ENCODE results near the gene CCDC71. TPM values are rescaled to one million over a fixed set of nuclear protein-coding genes. Genes with fewer than 3 reads are reported as not detected.

The CCDC71 gene
- total and polyA plus RNA-seq, 2 of the 13 experiments (the other 11 are each of a cell fraction or from before 2014, with no cell fraction given): 9.7 to 14.3 TPM

GRCh38 chr3:49132437-49133225, 33.5 kb downstream of the CCDC71 start, which contains the start of gene LAMB2 (continued):
- TF ChIP-seq, protein P1, sequence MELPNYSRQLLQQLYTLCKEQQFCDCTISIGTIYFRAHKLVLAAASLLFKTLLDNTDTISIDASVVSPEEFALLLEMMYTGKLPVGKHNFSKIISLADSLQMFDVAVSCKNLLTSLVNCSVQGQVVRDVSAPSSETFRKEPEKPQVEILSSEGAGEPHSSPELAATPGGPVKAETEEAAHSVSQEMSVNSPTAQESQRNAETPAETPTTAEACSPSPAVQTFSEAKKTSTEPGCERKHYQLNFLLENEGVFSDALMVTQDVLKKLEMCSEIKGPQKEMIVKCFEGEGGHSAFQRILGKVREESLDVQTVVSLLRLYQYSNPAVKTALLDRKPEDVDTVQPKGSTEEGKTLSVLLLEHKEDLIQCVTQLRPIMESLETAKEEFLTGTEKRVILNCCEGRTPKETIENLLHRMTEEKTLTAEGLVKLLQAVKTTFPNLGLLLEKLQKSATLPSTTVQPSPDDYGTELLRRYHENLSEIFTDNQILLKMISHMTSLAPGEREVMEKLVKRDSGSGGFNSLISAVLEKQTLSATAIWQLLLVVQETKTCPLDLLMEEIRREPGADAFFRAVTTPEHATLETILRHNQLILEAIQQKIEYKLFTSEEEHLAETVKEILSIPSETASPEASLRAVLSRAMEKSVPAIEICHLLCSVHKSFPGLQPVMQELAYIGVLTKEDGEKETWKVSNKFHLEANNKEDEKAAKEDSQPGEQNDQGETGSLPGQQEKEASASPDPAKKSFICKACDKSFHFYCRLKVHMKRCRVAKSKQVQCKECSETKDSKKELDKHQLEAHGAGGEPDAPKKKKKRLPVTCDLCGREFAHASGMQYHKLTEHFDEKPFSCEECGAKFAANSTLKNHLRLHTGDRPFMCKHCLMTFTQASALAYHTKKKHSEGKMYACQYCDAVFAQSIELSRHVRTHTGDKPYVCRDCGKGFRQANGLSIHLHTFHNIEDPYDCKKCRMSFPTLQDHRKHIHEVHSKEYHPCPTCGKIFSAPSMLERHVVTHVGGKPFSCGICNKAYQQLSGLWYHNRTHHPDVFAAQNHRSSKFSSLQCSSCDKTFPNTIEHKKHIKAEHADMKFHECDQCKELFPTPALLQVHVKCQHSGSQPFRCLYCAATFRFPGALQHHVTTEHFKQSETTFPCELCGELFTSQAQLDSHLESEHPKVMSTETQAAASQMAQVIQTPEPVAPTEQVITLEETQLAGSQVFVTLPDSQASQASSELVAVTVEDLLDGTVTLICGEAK (IDR thresholded peaks at IDR 0.05): no peak
- TF ChIP-seq, protein P1 (CRISPR knock-in tag; IDR thresholded peaks at IDR 0.05): no peak
- TF ChIP-seq ZFP1 (CRISPR knock-in tag; IDR thresholded peaks at IDR 0.05) (no peak), HOXA5 (CRISPR knock-in tag; IDR thresholded peaks at IDR 0.05) (peak; percentile 76), TBX2 (CRISPR knock-in tag; IDR thresholded peaks at IDR 0.05; ENCODE audit: borderline replicate concordance) (no peak), ZNF766 (CRISPR knock-in tag; IDR thresholded peaks at IDR 0.05; ENCODE audit: borderline replicate concordance) (peak; percentile 53; the same call in 1 of the 2 replicates), SP5 (CRISPR knock-in tag; IDR thresholded peaks at IDR 0.05; ENCODE audit: borderline replicate concordance, low read depth) (0 out of 2 replicates have a peak, but pooled peaks have one; percentile 20), SMARCC2 (IDR thresholded peaks at IDR 0.05) (no peak), SNRNP70 (IDR thresholded peaks at IDR 0.05; ENCODE audit: low read depth, low read length) (no peak), PHF8 (CRISPR knock-in tag; IDR thresholded peaks at IDR 0.05) (peak; percentile 87), HNF4G (IDR thresholded peaks at IDR 0.05; ENCODE audit: borderline replicate concordance, low read depth, low read length) (peak; percentile 33; the same call in 1 of the 2 replicates), HNF4G (CRISPR knock-in tag; IDR thresholded peaks at IDR 0.05; ENCODE audit: borderline replicate concordance, low read depth) (no peak), ZBTB25 (CRISPR knock-in tag; IDR thresholded peaks at IDR 0.05) (peak; percentile 56; the same call in 1 of the 2 replicates), SRY (CRISPR knock-in tag; IDR thresholded peaks at IDR 0.05) (peak; percentile 67), DR1 (CRISPR knock-in tag; IDR thresholded peaks at IDR 0.05) (peak; percentile 54; the same call in 1 of the 2 replicates), FOXK1 (CRISPR knock-in tag; IDR thresholded peaks at IDR 0.05; ENCODE audit: borderline replicate concordance, low read depth) (peak; percentile 67; the same call in 1 of the 2 replicates), ZNF24 (IDR thresholded peaks at IDR 0.05) (no peak), TFE3 (CRISPR knock-in tag; IDR thresholded peaks at IDR 0.05) (no peak)

All from HepG2 (cell line).